ENCODE data around the gene PCNP.
"Not testable (repeated sequence)": the region's sequence is repeated elsewhere in the genome, so short reads cannot be mapped to it uniquely, and the experiment has no call there.

Gene PCNP

GRCh38 chr3:101603184-101603583 is 29.2 kb downstream of the PCNP start:
- TF ChIP-seq ZNF274 (IDR thresholded peaks at IDR 0.05; ENCODE audit: low read depth, low read length), result no peak
- no peak overlapping the region for H3K4me3 ChIP-seq (ENCODE audit: low read length)

GRCh38 chr3:101605398-101605797 is 31.4 kb downstream of the PCNP start:
- H3K4me3 ChIP-seq (ENCODE audit: low read length), result not testable (repeated sequence)

GRCh38 chr3:101611023-101611422 is 37.0 kb downstream of the PCNP start:
- H3K4me3 ChIP-seq (ENCODE audit: low read length), result no peak overlapping the region
- TF ChIP-seq ZNF274 (IDR thresholded peaks at IDR 0.05; ENCODE audit: low read depth, low read length), result no peak

DNA sequence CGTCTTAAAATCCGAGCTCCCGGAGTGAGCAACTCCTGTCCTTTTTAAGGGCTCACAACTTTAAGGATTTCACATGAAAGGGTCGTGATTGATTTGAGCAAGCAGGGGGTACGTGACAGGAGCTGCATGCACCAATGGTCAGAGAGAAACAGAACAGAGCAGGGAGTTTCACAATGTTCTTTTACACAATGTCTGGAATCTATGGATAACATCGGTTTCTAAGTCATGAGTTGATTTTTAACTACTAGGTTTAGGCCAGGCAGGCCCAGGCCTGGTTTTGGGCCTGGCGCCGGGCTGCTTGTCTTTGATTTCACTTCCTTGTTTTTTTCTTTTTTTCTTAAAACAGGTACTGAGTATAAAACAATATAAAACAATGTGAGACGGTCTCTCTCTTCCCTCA is 39.0 kb downstream of the PCNP start:
- not testable (repeated sequence) for H3K4me3 ChIP-seq (ENCODE audit: low read length)

DNA sequence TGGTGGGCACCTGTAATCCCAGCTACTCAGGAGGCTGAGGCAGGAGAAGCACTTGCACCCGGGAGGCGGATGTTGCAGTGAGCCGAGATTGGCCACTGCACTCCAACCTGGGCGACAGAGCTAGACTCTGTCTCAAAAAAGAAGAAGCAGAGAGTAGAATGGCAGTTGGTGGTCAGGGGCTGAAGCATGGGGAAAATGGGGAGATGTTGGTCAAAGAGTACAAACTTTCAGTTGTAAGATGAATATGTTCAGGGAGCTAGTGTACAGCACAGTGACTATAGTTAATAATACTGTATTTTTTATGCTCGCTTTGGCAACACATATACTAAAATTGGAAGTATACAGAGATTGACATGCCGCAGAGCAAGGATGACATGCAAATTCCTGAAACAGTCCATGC is 41.5 kb downstream of the PCNP start:
- no peak overlapping the region for H3K4me3 ChIP-seq (ENCODE audit: low read length)
- TF ChIP-seq ZNF274 (IDR thresholded peaks at IDR 0.05; ENCODE audit: low read depth, low read length), result no peak

DNA sequence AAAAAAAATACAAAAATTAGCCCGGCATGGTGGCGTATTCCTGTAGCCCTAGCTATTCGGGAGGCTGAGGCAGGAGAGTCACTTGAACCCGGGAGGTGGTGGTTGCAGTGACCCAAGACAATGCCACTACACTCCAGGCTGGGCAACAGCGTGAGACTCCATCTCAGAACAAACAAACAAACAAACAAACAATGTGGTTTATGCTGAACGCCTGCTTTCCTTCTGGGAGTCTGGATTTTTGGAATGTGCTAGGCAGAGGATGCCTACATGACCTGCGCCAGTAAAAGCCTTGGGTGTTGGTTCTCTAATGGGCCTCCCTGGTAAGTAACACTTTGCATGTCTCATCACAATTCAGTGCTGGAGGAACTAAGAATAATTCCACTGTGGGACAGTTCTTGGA is 43.5 kb downstream of the PCNP start:
- no peak for TF ChIP-seq ZNF274 (IDR thresholded peaks at IDR 0.05; ENCODE audit: low read depth, low read length)
- H3K4me3 ChIP-seq (ENCODE audit: low read length), result no peak overlapping the region

GRCh38 chr3:101618726-101619125 is 44.7 kb downstream of the PCNP start:
- no peak overlapping the region for H3K4me3 ChIP-seq (ENCODE audit: low read length)
- no peak for TF ChIP-seq ZNF274 (IDR thresholded peaks at IDR 0.05; ENCODE audit: low read depth, low read length)

DNA sequence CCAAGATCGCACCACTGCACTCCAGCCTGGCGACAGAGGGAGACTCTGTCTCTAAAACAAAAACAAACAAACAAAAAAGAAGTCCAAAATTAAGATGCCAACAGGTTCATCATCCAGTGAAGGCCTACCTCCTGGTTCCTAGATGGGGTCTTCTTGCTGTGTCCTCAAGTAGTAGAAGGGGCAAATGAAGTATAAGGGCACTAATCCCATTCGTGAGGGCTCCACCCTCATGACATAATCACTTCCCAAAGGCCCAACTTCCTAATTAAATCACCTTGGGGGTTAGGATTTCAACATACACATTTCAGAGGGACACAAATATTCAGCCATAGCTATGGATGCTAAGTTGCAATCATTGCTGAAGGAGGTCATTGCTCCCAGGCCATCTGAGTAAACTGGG is 45.8 kb downstream of the PCNP start:
- TF ChIP-seq ZNF274 (IDR thresholded peaks at IDR 0.05; ENCODE audit: low read depth, low read length), result no peak
- H3K4me3 ChIP-seq (ENCODE audit: low read length), result no peak overlapping the region

DNA sequence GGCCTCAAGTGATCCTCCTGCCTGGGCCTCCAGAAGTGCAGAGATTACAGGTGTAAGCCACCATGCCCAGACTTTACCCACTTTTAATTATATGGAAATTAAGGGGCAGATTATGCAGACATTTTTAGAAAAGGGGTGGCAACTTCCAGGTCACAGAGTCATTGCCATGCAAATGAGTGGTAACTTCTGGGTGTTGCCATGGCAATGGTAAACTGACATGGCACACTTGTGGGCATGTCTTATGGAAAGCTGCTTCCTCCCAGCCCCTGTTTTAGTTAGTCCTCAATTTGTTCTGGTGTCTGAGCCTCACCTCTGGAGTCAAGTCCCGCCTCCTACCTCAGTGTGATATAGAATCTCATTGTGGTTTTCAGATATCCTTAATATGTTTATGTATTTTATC is 49.7 kb downstream of the PCNP start:
- TF ChIP-seq ZNF274 (IDR thresholded peaks at IDR 0.05; ENCODE audit: low read depth, low read length), result no peak
- no peak overlapping the region for H3K4me3 ChIP-seq (ENCODE audit: low read length)

- no peak overlapping the region for H3K4me3 ChIP-seq (ENCODE audit: low read length)
- TF ChIP-seq ZNF274 (IDR thresholded peaks at IDR 0.05; ENCODE audit: low read depth, low read length), result no peak
These were observed 50.9 kb downstream of the PCNP start for GRCh38 chr3:101624857-101625256.

GRCh38 chr3:101625879-101626278 is 51.9 kb downstream of the PCNP start:
- TF ChIP-seq ZNF274 (IDR thresholded peaks at IDR 0.05; ENCODE audit: low read depth, low read length), result no peak
- H3K4me3 ChIP-seq (ENCODE audit: low read length), result no peak overlapping the region

DNA sequence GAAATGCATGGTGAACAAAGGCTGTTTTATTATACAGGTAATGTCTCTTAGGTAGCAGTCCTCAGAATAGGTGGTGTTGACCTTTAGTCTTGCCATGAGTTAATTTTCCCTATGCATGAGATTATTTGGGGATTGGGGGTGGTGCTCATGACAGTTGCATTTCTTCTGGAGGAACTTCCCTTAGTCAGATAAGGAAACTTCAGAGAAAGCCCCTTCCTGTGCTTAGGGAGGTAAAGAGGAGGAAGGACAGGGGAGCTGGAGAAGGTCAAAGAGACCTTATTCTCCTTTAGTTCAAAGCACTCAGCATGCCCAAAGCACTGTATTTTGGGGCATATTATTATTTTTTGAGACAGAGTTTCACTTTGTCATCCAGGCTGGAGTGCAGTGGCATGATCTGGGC is 55.2 kb downstream of the PCNP start:
- TF ChIP-seq ZNF274 (IDR thresholded peaks at IDR 0.05; ENCODE audit: low read depth, low read length), result no peak
- H3K4me3 ChIP-seq (ENCODE audit: low read length), result no peak overlapping the region

DNA sequence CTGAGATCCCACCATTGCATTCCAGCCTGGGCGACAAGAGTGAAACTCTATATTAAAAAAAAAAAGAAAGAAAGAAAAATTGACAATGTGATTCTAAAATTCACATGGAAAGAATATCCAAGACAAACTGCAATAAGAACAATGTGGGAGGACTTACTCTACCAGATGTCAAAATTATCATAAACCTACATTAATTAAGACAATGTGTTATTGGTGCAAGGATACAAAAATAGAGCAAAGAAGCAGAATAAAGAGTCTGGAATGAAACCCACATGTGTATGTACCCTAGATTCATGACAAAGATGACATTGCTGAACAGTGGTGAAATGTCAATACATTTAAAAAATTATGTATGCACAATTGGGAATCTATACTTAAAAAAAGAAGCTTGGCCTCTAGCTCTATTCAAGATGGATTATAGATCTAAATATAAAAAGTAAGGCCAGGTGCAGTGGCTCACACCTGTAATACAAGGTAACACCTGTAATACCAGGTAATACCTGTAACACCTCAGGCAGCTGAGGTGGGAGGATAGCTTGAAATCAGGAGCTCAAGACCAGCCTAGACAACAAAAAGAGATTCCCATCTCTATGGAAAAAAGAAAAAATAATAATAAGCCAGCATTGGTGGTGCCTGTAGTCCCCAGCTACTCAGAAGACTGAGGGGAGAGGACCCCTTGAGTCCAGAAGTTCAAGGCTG is 57.3 kb downstream of the PCNP start:
- no peak overlapping the region for H3K4me3 ChIP-seq (ENCODE audit: low read length)
- no peak for TF ChIP-seq ZNF274 (IDR thresholded peaks at IDR 0.05; ENCODE audit: low read depth, low read length)

DNA sequence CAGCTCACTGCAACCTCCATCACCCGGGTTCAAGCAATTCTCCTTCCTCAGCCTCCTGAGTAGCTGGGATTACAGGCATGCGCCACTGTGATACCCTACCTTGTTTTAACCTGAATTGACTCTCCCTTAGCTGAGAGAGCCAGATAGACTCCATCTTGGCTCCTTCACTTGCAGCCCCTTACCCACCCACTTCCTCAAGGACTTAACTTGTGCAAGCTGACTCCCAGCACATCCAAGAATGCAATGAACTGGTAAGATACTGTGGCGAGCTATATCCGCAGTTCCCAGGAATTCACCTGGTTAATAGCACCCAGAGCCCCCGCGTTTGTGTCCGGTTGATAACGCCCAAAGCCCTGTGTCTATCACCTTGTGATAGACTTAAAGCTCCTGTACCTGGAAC is 58.0 kb downstream of the PCNP start:
- not testable (repeated sequence) for H3K4me3 ChIP-seq (ENCODE audit: low read length)

- TF ChIP-seq ZNF274 (IDR thresholded peaks at IDR 0.05; ENCODE audit: low read depth, low read length), result no peak
- no peak overlapping the region for H3K4me3 ChIP-seq (ENCODE audit: low read length)
These were observed 58.6 kb downstream of the PCNP start for GRCh38 chr3:101632586-101632985.

DNA sequence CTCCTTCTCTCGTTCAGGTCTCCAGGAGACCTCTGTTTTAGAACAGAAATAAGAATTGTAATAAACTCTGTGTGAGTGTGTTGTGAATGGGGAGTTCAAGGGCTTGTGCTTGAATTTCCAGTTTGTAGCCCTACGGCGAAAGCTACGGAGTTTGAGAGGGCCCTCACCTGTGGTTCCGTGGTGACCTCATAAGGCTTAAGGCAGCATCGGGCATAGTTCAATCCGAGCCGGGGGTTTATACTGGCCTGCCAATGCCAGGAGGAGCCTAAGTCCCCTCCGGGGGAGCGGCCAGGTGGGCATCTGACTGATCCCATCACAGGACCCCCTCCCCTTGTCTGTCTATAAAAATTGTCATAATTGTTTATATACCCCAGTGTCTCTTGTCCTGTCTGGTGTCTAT is 59.2 kb downstream of the PCNP start:
- H3K4me3 ChIP-seq (ENCODE audit: low read length), result no peak overlapping the region
- TF ChIP-seq ZNF274 (IDR thresholded peaks at IDR 0.05; ENCODE audit: low read depth, low read length), result no peak

Measured in GM08714 (cell line).